HG03175 (cell line): Measurements from ENCODE around the gene MORC3.
A peak's percentile ranks its signal among the peaks of the same experiment; 100 is the strongest.

ENCODE experiments used
- ATAC-seq: cut with Tn5 transposase; IDR thresholded peaks from one replicate; pipeline ENCODE4 v1.9.1; 2021; ENCODE audit warnings: mild to moderate bottlenecking, moderate library complexity; ENCODE audit not compliant: unreplicated experiment

The MORC3 gene

DNA sequence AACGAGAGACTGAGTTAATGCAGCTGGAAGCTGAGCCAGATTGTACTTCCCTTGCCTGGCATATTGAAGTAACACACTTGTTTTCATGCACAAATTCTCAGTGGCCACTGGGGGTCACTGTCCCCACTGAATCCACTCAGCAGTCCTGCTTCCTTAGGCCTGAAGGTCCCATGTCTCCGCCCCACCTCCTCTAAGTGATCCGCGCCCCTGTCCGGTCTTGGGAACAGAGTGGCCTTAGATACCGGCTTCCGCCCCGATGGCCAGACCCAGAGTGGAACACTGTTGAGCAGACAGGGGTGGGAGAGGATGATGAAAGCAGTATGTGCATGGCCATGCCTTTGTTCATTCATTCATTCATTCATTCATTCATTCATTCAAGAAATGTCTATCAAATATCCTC is 100.0 kb downstream of the MORC3 start:
- ATAC-seq = peak; percentile 53

DNA sequence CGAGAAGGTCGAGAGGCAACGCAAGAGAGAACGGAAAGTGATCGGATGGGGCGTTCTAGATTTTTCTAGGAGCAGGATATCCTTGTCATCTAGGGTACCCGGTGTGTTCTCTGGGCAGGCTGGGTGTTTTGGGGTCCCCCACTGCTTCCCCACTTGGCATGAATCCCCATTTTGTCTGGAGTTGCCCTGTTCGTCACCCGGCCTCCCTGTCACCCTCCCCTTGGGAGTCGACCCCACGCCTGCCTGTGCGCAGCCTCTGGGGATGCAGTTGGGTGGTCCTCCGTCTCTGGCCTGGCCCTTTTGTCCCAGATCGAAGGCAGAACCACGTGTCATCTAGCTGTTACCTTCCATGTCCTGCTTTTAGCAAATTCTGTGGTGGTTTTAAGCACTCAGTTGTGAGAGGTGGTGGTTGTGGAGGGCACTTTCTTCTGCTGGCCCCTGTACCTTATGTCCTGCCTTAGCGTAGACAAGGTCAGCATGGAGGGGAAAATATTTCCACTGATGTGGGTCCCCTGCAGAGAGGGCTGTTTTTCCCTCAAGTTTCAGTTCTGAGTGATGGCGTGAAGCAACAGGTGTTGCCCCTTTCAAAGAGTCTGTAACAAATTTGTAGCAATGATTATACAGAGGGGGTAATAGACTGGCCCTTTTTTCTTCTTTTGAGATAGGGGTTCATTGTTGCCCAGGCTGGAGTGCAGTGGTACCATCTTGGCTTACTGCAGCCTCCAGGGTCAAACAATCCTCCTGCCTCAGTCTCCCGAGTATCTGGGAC is 100.8 kb downstream of the MORC3 start:
- no peak for ATAC-seq

DNA sequence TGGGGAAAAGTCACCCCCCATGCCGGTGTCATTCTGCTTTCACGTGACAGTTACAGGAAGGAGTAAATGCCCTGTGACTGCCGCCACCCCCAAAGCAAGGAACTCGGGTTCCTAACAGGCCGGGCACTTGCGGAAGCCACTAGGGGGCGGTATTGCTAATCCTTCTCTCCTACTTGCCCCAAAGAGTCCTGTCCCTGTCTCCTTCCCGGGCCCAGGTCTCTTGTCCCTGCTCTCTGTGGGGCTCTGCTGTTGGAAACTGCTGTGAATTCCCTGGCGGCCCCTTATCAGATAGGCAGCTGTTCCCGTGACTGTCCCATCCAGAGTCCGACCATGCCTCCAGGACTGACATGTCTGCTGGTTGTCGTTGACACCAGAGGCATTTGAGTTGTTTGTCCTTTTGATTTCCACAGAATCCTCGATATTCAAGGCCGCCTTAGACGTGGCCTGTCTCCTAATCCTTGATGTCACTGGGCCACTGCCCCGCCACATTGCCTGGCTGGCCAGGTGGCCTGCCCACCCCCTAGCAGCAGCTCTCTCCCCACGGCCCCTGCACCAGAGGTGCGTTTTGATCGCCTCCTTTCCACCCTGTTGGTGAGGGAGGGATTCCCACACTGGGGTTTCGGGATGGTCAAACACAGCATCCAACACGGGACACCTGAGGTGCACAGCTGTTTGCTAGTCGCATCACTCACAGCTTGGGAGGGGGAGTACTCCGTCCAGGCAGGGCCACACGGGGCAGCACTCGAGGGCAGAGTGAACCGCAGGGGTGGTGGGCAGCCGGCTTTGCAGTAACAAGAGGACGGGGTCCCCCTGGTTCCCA is 102.5 kb downstream of the MORC3 start:
- ATAC-seq = no peak

DNA sequence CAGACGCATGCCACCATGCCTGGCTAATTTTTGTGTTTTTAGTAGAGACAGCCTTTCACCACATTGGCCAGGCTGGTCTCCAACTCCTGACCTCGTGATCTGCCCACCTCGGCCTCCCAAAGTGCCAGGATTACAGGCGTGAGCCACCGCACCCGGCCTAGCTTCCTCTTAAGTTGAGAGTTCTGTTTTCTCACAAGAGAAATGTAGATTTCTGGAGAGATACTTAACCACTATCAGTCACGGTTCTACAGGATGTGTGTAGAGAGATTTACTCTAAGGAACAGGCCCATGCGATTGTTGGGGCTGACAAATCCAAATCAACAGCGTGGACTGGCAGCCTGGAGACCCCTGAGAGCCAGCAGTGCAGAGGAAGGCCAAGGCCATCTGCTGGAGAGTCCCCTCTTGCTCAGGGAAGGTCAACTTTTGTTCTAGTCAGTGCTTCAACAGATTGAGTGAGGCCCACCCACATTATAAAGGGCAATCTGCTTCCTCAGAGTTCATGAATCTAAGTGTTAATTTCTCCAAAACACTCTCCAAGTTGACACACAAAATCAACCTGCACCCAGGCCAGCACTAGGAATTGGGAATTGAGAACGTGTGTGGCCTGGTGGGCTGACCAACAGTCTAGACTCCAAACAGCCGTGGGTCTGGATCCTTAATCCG is 103.9 kb downstream of the MORC3 start:
- ATAC-seq = no peak

DNA sequence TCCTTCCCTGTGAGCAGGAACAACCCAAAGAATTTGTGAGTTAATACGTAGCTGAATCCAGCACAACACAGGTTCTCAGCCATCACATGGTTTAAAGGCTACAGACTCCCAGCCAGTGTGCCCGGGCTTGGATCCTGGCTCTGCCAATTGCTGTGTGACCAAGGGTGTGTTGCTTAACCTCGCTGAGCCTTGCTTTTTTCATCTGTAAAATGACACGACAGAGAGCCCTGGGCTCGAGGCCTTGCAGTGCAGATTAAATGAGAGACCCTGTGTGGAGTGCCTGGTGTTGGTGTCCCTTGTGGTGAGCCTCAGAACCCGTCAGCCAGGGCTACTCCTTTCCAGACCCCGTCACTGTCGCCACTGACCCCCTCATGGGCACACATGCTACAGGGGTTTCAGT is 104.6 kb downstream of the MORC3 start:
- ATAC-seq = no peak

DNA sequence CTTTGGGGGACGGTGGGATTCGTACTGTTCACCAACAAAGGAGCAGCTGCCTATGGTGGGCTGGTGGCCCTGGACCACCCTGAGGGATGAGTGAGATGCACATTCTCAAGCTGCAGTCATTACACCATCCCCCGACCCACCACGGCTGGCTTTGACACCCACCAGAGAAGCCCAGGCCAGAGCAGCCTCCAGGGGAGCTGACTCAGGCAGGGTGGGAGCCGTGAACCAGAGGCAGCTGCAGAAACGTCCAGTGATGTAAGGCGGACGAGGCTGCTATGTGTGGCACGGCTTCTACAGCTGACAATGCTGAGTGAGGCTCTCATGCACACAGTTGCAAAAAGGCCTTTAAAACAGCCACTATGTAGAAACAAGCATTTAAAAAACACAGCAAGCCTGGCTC is 105.3 kb downstream of the MORC3 start:
- no peak for ATAC-seq
